Gastrocnemius medialis (tissue), 4 donors: Measurements from ENCODE around the gene LRRK1.

Source experiments
- CTCF ChIP-seq, 5 experiments: fragments of 450-650 bp in 3 of 5; fragments of 200-600 bp in 2 of 5; sonication (generic) in 2 of 5; IDR thresholded peaks in 4 of 5; conservative IDR thresholded peaks in 1 of 5; 1 replicate in 4 of 5; 2 replicates in 1 of 5; pipeline ENCODE4 v1.5.1; 2016 to 2019; ENCODE audit warnings: antibody characterized with exemption in 5 of 5, mild to moderate bottlenecking in 3 of 5, moderate library complexity in 3 of 5
- POLR2A ChIP-seq, 2 donors: fragments of 450-650 bp; IDR thresholded peaks; one replicate each; pipeline ENCODE4 v1.6.1; 2017; ENCODE audit warnings: antibody characterized with exemption in 2 of 2, mild to moderate bottlenecking in 2 of 2, moderate library complexity in 2 of 2

GRCh38 chr15:101059381-101060341 is 140.5 kb downstream of the LRRK1 start:
- TF ChIP-seq CTCF (IDR thresholded peaks at IDR 0.05 in 4 of 5, conservative IDR thresholded peaks at IDR 0.05 in 1 of 5) (no peak), POLR2A (IDR thresholded peaks at IDR 0.05) (no peak)
